Stimulated activated memory B cell treated with anti-CD40 and anti-IgM and Interleukin-4, amounts not matched to agents 10 μg/mL and 1 μg/mL and 100 μg/mL, for 72 hours (primary cell): ENCODE measurements around the gene SFXN2.

Source experiments
- ATAC-seq: fragments of 150-1000 bp; cut with Tn5 transposase; 2 replicates; pipeline ENCODE4 v1.10.0; 2021
- H3K27ac Mint-ChIP-seq: one replicate; pipeline ENCODE4 v1.8.0; 2022; ENCODE audit warnings: mild to moderate bottlenecking, mixed read lengths
- H3K27me3 Mint-ChIP-seq: one replicate; pipeline ENCODE4 v1.8.0; 2022; ENCODE audit warnings: mixed read lengths
- H3K36me3 Mint-ChIP-seq: one replicate; pipeline ENCODE4 v1.8.0; 2022; ENCODE audit warnings: mixed read lengths
- H3K4me1 Mint-ChIP-seq: one replicate; pipeline ENCODE4 v1.8.0; 2022; ENCODE audit warnings: mixed read lengths
- H3K4me3 Mint-ChIP-seq: one replicate; pipeline ENCODE4 v1.8.0; 2022; ENCODE audit warnings: mild to moderate bottlenecking, moderate library complexity, mixed read lengths
- H3K9me3 Mint-ChIP-seq: one replicate; pipeline ENCODE4 v1.8.0; 2022; ENCODE audit warnings: mixed read lengths

Gene SFXN2

DNA sequence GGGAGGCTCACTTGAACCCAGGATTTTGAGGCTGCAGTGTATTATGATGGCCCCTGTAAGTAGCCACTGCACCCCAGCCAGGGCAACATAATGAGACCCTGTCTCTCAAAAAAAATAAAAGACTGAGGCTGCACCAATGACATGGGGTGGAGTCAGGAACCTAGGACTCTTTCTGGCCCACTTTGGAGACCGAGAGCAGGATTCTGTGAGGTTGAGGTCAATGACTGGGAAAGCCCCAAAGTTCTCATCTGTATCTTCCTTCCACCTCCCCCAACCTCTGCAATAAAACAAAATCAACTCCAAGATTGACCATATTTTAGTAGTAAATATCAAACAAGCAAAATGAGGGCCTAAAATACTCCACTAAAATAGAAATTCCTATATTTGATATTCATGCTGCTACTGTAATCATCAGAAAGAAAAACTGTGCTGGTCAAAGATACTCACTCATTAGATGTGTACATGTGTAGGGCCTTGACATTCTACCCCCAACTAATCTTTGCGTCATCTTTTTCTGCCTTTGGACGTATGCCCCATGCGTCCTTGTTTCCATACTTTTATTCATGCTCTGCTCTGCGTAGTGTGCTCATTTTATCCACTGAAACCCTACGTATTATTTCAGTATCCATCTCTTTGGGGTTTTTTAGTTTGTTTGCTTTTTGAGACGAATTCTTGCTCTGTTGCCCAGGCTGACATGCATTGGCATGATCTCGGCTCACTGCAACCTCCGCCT lies 53.2 kb downstream of the SFXN2 start:
- Mint-ChIP-seq H3K36me3 (peaks cover 17% of the 10 kb centered on the region), H3K27me3 (no peaks in the 10 kb centered on the region), H3K27ac (no peak overlapping the region), H3K9me3 (no peaks in the 10 kb centered on the region), H3K4me1 (peaks cover 45% of the 10 kb centered on the region), H3K4me3 (no peak overlapping the region)
- no peak for ATAC-seq

GRCh38 chr10:102769375-102770107 lies 55.1 kb downstream of the SFXN2 start:
- H3K4me3 Mint-ChIP-seq = no peak overlapping the region
- no peak overlapping the region for H3K27ac Mint-ChIP-seq
- no peak for ATAC-seq
- no peaks in the 10 kb centered on the region for H3K27me3 Mint-ChIP-seq
- H3K4me1 Mint-ChIP-seq = peaks cover 58% of the 10 kb centered on the region
- H3K9me3 Mint-ChIP-seq = no peaks in the 10 kb centered on the region
- peaks cover 22% of the 10 kb centered on the region for H3K36me3 Mint-ChIP-seq

GRCh38 chr10:102770108-102770482 lies 55.7 kb downstream of the SFXN2 start:
- H3K4me1 Mint-ChIP-seq = peaks cover 58% of the 10 kb centered on the region
- H3K9me3 Mint-ChIP-seq = no peaks in the 10 kb centered on the region
- H3K4me3 Mint-ChIP-seq = no peak overlapping the region
- no peak overlapping the region for H3K27ac Mint-ChIP-seq
- peaks cover 22% of the 10 kb centered on the region for H3K36me3 Mint-ChIP-seq
- H3K27me3 Mint-ChIP-seq = no peaks in the 10 kb centered on the region
- ATAC-seq = no peak

GRCh38 chr10:102770792-102771191 lies 56.4 kb downstream of the SFXN2 start:
- Mint-ChIP-seq H3K36me3 (peaks cover 16% of the 10 kb centered on the region), H3K9me3 (no peaks in the 10 kb centered on the region), H3K4me1 (peaks cover 62% of the 10 kb centered on the region), H3K27me3 (no peaks in the 10 kb centered on the region), H3K4me3 (no peak overlapping the region), H3K27ac (no peak overlapping the region)
- ATAC-seq = no peak

DNA sequence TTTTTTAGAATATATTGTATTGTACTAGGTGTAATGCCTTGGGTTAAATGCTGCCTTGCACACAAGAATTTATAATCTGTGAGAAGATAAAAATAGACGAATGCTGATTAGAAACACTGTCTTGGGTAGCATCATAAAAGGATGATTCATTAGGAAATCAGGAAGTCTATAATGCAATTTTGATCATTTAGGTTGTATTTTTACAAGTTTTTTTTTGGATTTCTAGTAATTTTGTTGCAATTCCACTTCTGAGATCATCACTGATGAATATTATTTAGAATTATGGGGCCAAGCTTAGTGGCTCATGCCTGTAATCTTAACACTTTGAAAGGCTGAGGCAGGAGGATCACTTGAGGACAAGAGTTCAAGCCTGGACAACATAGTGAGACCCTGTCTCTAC lies 58.9 kb downstream of the SFXN2 start:
- peak overlapping the region; percentile 18 for H3K27ac Mint-ChIP-seq

DNA sequence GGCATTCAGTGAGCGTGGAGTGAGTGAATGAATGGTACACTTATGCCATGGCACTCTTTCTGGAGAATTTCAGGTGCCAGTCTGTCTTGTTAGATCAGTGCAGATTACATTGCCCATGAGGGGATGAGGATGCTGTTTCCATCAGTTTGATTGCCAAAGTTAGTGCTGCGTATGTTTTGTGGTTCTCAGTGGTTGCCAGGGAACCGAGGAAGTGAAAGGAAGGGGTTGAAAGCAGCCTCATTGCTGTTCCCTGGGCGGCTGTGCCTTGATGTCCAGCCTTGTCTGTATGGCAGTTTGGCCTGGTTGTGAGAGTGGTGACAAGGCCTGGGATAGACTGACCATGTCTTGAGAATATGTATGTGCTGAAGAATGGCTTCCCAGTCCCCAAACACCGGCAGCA lies 59.5 kb downstream of the SFXN2 start:
- Mint-ChIP-seq H3K36me3 (peaks cover 16% of the 10 kb centered on the region), H3K9me3 (no peaks in the 10 kb centered on the region), H3K4me3 (no peak overlapping the region), H3K4me1 (peaks cover 62% of the 10 kb centered on the region), H3K27ac (peak overlapping the region; percentile 18), H3K27me3 (no peaks in the 10 kb centered on the region)
- no peak for ATAC-seq

More for the DNA sequence above, 58.9 kb downstream of the SFXN2 start:
- no peak overlapping the region for H3K4me3 Mint-ChIP-seq
- no peak for ATAC-seq
- no peaks in the 10 kb centered on the region for H3K27me3 Mint-ChIP-seq
- H3K9me3 Mint-ChIP-seq = no peaks in the 10 kb centered on the region
- peaks cover 16% of the 10 kb centered on the region for H3K36me3 Mint-ChIP-seq
- peaks cover 61% of the 10 kb centered on the region for H3K4me1 Mint-ChIP-seq

DNA sequence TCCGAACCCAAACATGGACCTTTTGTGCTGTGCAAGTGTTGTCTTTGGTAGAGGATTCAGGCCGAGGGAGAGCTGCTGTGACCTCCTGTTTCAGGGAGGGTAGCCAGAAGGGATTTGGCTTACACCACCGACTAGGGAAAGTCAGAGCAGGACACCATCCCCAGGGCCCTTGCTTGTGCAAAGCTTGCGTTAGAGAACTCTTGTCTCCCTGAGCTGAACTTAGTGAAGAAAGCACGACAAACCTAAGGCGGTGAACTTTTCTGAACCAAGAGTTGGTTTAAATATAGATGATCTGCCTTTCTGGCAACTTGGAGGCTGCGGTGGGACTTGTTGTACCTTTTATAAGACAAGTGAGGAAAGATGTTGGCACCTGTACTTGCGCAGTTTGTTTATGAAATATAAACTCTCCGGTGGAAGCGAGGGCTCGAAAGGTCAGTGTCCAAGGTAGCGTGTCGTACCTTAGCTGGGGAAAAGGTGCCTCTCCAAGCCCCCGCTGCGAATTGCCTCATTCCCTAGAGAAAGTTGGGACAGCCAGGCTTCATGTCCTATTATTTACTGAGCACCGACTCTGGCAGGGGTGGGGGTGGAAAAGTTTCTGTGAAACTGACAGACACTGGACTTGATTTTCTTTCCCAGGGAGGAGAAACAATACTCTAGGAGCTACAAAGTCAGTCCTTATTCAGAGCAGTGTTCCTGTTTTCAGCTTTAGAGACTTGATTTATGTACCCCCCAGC lies 60.9 kb downstream of the SFXN2 start:
- peaks cover 17% of the 10 kb centered on the region for H3K36me3 Mint-ChIP-seq
- peak overlapping the region; percentile 18 for H3K27ac Mint-ChIP-seq
- no peaks in the 10 kb centered on the region for H3K9me3 Mint-ChIP-seq
- H3K4me3 Mint-ChIP-seq = no peak overlapping the region
- no peak for ATAC-seq
- H3K4me1 Mint-ChIP-seq = peaks cover 58% of the 10 kb centered on the region
- H3K27me3 Mint-ChIP-seq = no peaks in the 10 kb centered on the region

- no peak overlapping the region for H3K27ac Mint-ChIP-seq
- peaks cover 19% of the 10 kb centered on the region for H3K36me3 Mint-ChIP-seq
- H3K4me3 Mint-ChIP-seq = no peak overlapping the region
- no peaks in the 10 kb centered on the region for H3K9me3 Mint-ChIP-seq
- no peaks in the 10 kb centered on the region for H3K27me3 Mint-ChIP-seq
- peaks cover 57% of the 10 kb centered on the region for H3K4me1 Mint-ChIP-seq
- no peak for ATAC-seq
Measured at GRCh38 chr10:102775935-102776669, 61.7 kb downstream of the SFXN2 start.

GRCh38 chr10:102776779-102777456 lies 62.5 kb downstream of the SFXN2 start:
- ATAC-seq = no peak
- H3K27me3 Mint-ChIP-seq = no peaks in the 10 kb centered on the region
- no peak overlapping the region for H3K27ac Mint-ChIP-seq
- peaks cover 25% of the 10 kb centered on the region for H3K36me3 Mint-ChIP-seq
- no peak overlapping the region for H3K4me3 Mint-ChIP-seq
- H3K9me3 Mint-ChIP-seq = no peaks in the 10 kb centered on the region
- peaks cover 61% of the 10 kb centered on the region for H3K4me1 Mint-ChIP-seq

DNA sequence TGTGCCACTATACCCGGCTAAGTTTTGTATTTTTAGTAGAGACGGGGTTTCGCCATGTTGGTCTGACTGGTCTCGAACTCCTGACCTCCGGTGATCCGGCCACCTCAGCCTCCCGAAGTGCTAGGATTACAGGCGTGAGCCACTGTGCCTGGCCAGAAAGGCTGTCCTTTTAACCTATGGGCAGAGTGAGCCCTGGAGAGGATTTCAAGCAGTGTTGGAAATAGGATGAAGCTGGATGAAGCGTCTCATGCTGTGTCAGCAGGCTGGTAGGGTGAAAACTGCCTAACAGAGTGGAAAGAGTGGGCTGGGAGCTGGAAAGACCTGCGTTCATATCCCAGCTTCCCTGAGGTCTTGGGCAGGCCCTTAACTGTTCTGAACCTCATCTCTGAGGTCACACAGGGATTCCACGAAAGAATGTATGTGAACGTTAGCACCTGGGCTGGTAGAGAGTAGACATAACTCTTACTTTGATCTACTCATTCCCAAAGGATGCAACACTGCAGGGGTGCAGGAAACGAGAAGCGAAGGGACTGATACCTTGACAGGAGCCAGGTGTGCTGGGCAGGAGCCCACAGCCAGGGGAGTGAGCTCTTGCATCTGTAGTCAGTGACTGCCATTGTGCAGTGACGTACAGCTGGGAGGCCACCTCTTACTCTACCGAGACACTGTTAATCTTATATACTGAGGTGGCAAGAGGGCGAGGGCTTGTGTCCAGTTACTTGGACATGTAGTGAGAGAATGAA lies 63.4 kb downstream of the SFXN2 start:
- no peak for ATAC-seq
- H3K4me1 Mint-ChIP-seq = peaks cover 57% of the 10 kb centered on the region

GRCh38 chr10:102778781-102779180 lies 64.3 kb downstream of the SFXN2 start:
- H3K27me3 Mint-ChIP-seq = no peaks in the 10 kb centered on the region
- no peak overlapping the region for H3K27ac Mint-ChIP-seq
- peaks cover 37% of the 10 kb centered on the region for H3K36me3 Mint-ChIP-seq
- H3K4me3 Mint-ChIP-seq = no peak overlapping the region
- ATAC-seq = no peak
- no peaks in the 10 kb centered on the region for H3K9me3 Mint-ChIP-seq
- peaks cover 60% of the 10 kb centered on the region for H3K4me1 Mint-ChIP-seq

More for the DNA sequence above, 63.4 kb downstream of the SFXN2 start:
- Mint-ChIP-seq H3K9me3 (no peaks in the 10 kb centered on the region), H3K27me3 (no peaks in the 10 kb centered on the region), H3K4me3 (no peak overlapping the region), H3K27ac (peak overlapping the region; percentile 48), H3K36me3 (peaks cover 30% of the 10 kb centered on the region)

DNA sequence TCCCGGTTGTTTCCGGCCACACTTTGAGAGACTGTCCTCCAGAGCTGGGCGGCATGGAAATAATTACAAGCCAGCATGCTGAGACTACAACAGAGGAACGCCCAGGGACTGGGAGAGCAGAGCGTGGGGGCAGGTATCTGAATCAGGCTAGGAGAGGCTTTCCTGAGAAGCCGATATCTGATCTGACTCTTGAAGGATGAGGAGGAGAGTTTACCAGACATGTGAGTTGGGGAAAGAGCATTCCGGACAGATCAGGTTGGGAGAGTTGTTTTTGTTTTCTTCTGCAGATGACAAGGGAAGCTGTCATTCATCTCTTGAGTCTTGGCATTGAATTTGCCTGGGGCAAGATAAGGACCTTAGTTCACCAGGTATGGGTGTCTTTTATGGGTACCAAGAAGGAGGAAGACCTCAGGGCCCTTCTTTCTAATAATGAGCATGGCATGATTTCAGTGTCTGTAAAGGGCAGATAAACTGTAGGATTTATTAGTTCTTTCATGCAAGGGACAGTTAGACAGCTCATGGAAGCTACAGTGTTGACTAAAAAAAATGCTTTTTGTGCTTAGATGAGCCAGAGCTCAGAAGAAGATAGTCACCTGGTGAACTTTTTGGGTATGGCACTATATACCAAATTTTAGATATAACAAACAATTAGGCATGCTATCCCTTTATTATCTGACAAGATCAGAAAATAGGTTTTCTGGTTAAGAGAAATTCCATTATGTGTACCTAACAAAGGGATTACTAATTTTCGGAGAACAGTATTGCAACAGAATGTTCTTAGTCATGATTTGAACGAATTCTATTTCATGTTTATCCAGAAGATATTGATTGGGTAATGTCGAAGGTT lies 65.5 kb downstream of the SFXN2 start:
- Mint-ChIP-seq H3K27ac (peak overlapping the region; percentile 47), H3K4me3 (no peak overlapping the region), H3K27me3 (no peaks in the 10 kb centered on the region), H3K9me3 (no peaks in the 10 kb centered on the region), H3K4me1 (peaks cover 55% of the 10 kb centered on the region), H3K36me3 (peaks cover 29% of the 10 kb centered on the region)
- ATAC-seq = no peak

- Mint-ChIP-seq H3K27me3 (no peaks in the 10 kb centered on the region), H3K27ac (no peak overlapping the region), H3K36me3 (peaks cover 29% of the 10 kb centered on the region), H3K4me3 (no peak overlapping the region), H3K9me3 (no peaks in the 10 kb centered on the region), H3K4me1 (peaks cover 55% of the 10 kb centered on the region)
- no peak for ATAC-seq
Measured at GRCh38 chr10:102780527-102780808, 66.0 kb downstream of the SFXN2 start.
